ENCODE measurements around the gene SOHLH2.

The SOHLH2 gene

GRCh38 chr13:36151591-36151990 lies 62.8 kb downstream of the SOHLH2 start:
- Histone ChIP-seq H3K9ac (no peak overlapping the region), H3K36me3 (ENCODE audit: control insufficient read depth, insufficient read depth, low read length) (no peaks in the 10 kb centered on the region), H3K79me2 (no peaks in the 10 kb centered on the region), H3K4me2 (ENCODE audit: low read length) (no peak overlapping the region), H3K4me3 (ENCODE audit: low read depth, low read length) (no peak overlapping the region), H3K27ac (no peak overlapping the region), H2AFZ (no peak overlapping the region), H3K4me1 (no peaks in the 10 kb centered on the region), H3K9me3 (ENCODE audit: control insufficient read depth, low read length) (no peaks in the 10 kb centered on the region), H3K27me3 (ENCODE audit: control insufficient read depth, insufficient read depth, low read length) (no peaks in the 10 kb centered on the region)
- TF ChIP-seq CTCF (IDR thresholded peaks at IDR 0.05): no peak

GRCh38 chr13:36148446-36148845 lies 65.9 kb downstream of the SOHLH2 start:
- no peaks in the 10 kb centered on the region for H3K79me2 ChIP-seq
- H3K4me1 ChIP-seq: no peaks in the 10 kb centered on the region
- no peaks in the 10 kb centered on the region for H3K27me3 ChIP-seq (ENCODE audit: control insufficient read depth, insufficient read depth, low read length)
- no peaks in the 10 kb centered on the region for H3K9me3 ChIP-seq (ENCODE audit: control insufficient read depth, low read length)
- no peak overlapping the region for H3K4me3 ChIP-seq (ENCODE audit: low read depth, low read length)
- H2AFZ ChIP-seq: no peak overlapping the region
- H3K27ac ChIP-seq: no peak overlapping the region
- no peak overlapping the region for H3K4me2 ChIP-seq (ENCODE audit: low read length)
- H3K9ac ChIP-seq: no peak overlapping the region
- no peak for TF ChIP-seq CTCF (IDR thresholded peaks at IDR 0.05)
- no peaks in the 10 kb centered on the region for H3K36me3 ChIP-seq (ENCODE audit: control insufficient read depth, insufficient read depth, low read length)

GRCh38 chr13:36147330-36147729 lies 67.0 kb downstream of the SOHLH2 start:
- no peak overlapping the region for H3K9ac ChIP-seq
- H2AFZ ChIP-seq: no peak overlapping the region
- no peak overlapping the region for H3K4me2 ChIP-seq (ENCODE audit: low read length)
- H3K9me3 ChIP-seq (ENCODE audit: control insufficient read depth, low read length): no peaks in the 10 kb centered on the region
- H3K27ac ChIP-seq: no peak overlapping the region
- no peaks in the 10 kb centered on the region for H3K79me2 ChIP-seq
- H3K27me3 ChIP-seq (ENCODE audit: control insufficient read depth, insufficient read depth, low read length): no peaks in the 10 kb centered on the region
- H3K4me1 ChIP-seq: no peaks in the 10 kb centered on the region
- H3K36me3 ChIP-seq (ENCODE audit: control insufficient read depth, insufficient read depth, low read length): no peaks in the 10 kb centered on the region
- no peak overlapping the region for H3K4me3 ChIP-seq (ENCODE audit: low read depth, low read length)
- no peak for TF ChIP-seq CTCF (IDR thresholded peaks at IDR 0.05)

DNA sequence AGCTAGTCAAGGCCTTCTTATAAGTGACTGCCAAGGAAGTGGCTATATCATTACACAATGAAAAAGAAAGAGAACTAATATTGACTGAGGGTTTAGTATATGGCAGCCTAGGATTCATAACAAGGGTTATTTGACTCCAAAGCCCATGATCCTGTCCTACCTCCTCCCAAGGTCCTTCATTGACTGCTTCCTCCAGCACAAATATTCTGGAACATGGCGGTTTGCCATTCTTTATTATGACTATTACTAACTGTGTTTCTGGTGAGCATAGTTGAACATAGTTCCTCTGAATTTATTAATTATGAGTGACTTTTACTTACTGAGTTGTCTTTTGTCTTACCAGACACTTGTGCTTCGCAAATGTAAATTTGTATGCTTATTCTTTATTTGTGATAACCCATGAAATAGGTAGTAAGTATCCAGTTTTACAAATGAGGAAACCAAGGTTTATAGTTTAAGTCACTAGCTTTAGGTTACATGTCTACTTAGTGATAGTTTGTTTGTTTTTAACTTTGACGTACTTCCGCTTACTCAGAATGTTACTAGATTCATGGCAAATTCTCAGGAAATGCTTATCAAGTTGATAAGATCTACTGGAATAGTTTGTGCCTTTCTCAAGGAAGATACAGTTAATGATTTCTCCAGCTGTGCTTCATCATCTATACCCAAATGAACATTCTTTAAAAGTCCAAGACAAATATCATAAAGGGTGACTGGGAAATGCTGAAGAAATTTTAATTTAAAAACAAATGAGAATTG lies 67.7 kb downstream of the SOHLH2 start:
- no peaks in the 10 kb centered on the region for H3K36me3 ChIP-seq (ENCODE audit: control insufficient read depth, insufficient read depth, low read length)
- H3K79me2 ChIP-seq: no peaks in the 10 kb centered on the region
- no peaks in the 10 kb centered on the region for H3K9me3 ChIP-seq (ENCODE audit: control insufficient read depth, low read length)
- no peak for TF ChIP-seq CTCF (IDR thresholded peaks at IDR 0.05)
- no peak overlapping the region for H3K9ac ChIP-seq
- H3K27ac ChIP-seq: no peak overlapping the region
- H3K4me1 ChIP-seq: no peaks in the 10 kb centered on the region
- H3K4me3 ChIP-seq (ENCODE audit: low read depth, low read length): no peak overlapping the region
- no peak overlapping the region for H2AFZ ChIP-seq
- H3K27me3 ChIP-seq (ENCODE audit: control insufficient read depth, insufficient read depth, low read length): no peaks in the 10 kb centered on the region
- no peak overlapping the region for H3K4me2 ChIP-seq (ENCODE audit: low read length)

GRCh38 chr13:36143738-36144137 lies 70.6 kb downstream of the SOHLH2 start:
- H3K4me3 ChIP-seq (ENCODE audit: low read depth, low read length): no peak overlapping the region
- H2AFZ ChIP-seq: no peak overlapping the region
- H3K9ac ChIP-seq: no peak overlapping the region
- H3K4me1 ChIP-seq: no peaks in the 10 kb centered on the region
- H3K36me3 ChIP-seq (ENCODE audit: control insufficient read depth, insufficient read depth, low read length): no peaks in the 10 kb centered on the region
- H3K27me3 ChIP-seq (ENCODE audit: control insufficient read depth, insufficient read depth, low read length): no peaks in the 10 kb centered on the region
- no peak overlapping the region for H3K27ac ChIP-seq
- H3K4me2 ChIP-seq (ENCODE audit: low read length): no peak overlapping the region
- H3K79me2 ChIP-seq: no peaks in the 10 kb centered on the region
- H3K9me3 ChIP-seq (ENCODE audit: control insufficient read depth, low read length): no peaks in the 10 kb centered on the region
- TF ChIP-seq CTCF (IDR thresholded peaks at IDR 0.05): no peak
